PFSK-1 (cell line): ENCODE data around the gene THSD4.

ENCODE experiments used
- FOXP2 ChIP-seq: optimal IDR thresholded peaks from 2 replicates; pipeline ENCODE3; 2011; ENCODE audit warnings: borderline replicate concordance, control low read depth, inconsistent platforms; ENCODE audit not compliant: insufficient read depth; ENCODE audit errors: extremely low read length, extremely low read depth
- POLR2AphosphoS5 ChIP-seq: IDR thresholded peaks from 2 replicates; pipeline ENCODE4 v1.6.1; 2012; ENCODE audit warnings: low read depth, mild to moderate bottlenecking, control low read depth, low read length, moderate library complexity
- REST ChIP-seq, 2 experiments: IDR thresholded peaks; 2 replicates each; pipeline versions ENCODE4 v1.6.1 to v1.8.0; 2011 to 2012; ENCODE audit warnings: low read depth in 2 of 2, low read length in 2 of 2, control low read depth in 1 of 2, inconsistent platforms in 1 of 2, mild to moderate bottlenecking in 1 of 2, moderate library complexity in 1 of 2; ENCODE audit not compliant: insufficient read depth in 1 of 2
- SIN3A ChIP-seq: IDR thresholded peaks from 2 replicates; pipeline ENCODE4 v1.6.1; 2012; ENCODE audit warnings: mild to moderate bottlenecking, low read length, moderate library complexity, borderline replicate concordance; ENCODE audit not compliant: insufficient read depth
- TAF1 ChIP-seq: IDR thresholded peaks from 2 replicates; pipeline ENCODE4 v1.6.1; 2012; ENCODE audit warnings: low read length, control low read depth, borderline replicate concordance; ENCODE audit not compliant: insufficient read depth

The THSD4 gene

GRCh38 chr15:71611553-71612396 lies 496.5 kb downstream of the THSD4 start:
- TF ChIP-seq TAF1 (no peak), SIN3A (no peak), POLR2AphosphoS5 (no peak), FOXP2 (no peak), REST (IDR thresholded peaks at IDR 0.05; ENCODE audit: insufficient read depth in 1 of 2, low read depth in 2 of 2, low read length in 2 of 2) (no peak)

GRCh38 chr15:71612397-71612722 lies 497.1 kb downstream of the THSD4 start:
- no peak for TF ChIP-seq SIN3A
- TF ChIP-seq POLR2AphosphoS5: no peak
- TF ChIP-seq FOXP2: no peak
- TF ChIP-seq REST (IDR thresholded peaks at IDR 0.05; ENCODE audit: insufficient read depth in 1 of 2, low read depth in 2 of 2, low read length in 2 of 2): no peak
- TF ChIP-seq TAF1: no peak

- no peak for TF ChIP-seq FOXP2
- no peak for TF ChIP-seq TAF1
- no peak for TF ChIP-seq REST (IDR thresholded peaks at IDR 0.05; ENCODE audit: insufficient read depth in 1 of 2, low read depth in 2 of 2, low read length in 2 of 2)
- no peak for TF ChIP-seq POLR2AphosphoS5
- TF ChIP-seq SIN3A: no peak
Observed at GRCh38 chr15:71612869-71613268, 497.6 kb downstream of the THSD4 start.

DNA sequence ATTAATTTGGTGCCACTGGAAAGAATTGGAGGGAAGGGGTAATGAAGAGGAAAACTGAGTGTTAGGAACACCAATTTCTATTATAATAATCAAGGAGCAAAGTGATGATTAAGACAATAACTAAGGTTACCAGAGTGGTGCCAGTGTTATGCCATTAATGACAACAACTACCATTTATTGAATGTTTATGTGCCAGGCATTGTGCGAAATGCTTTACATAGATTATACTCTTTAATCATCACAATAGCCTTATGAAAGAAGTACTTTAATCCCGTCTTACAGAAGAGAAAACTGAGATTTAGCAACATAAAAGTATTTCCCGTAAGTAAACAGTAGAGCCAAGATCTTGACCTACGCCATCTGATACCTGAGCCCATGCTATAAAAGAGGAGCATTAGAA lies 507.8 kb downstream of the THSD4 start:
- TF ChIP-seq TAF1 (no peak), SIN3A (no peak), FOXP2 (no peak), REST (IDR thresholded peaks at IDR 0.05; ENCODE audit: insufficient read depth in 1 of 2, low read depth in 2 of 2, low read length in 2 of 2) (no peak)

- no peak for TF ChIP-seq FOXP2
- TF ChIP-seq SIN3A: no peak
- no peak for TF ChIP-seq POLR2AphosphoS5
- no peak for TF ChIP-seq REST (IDR thresholded peaks at IDR 0.05; ENCODE audit: insufficient read depth in 1 of 2, low read depth in 2 of 2, low read length in 2 of 2)
- no peak for TF ChIP-seq TAF1
Observed at GRCh38 chr15:71626596-71627088, 511.4 kb downstream of the THSD4 start.
